ENCODE measurements around the gene LRRC42. TPM values are rescaled to one million over a fixed set of nuclear protein-coding genes. Genes with fewer than 3 reads are reported as not detected.

LRRC42 gene
- total and polyA plus RNA-seq, 4 donors: 9.8 to 14.8 (median 10.9) TPM

DNA sequence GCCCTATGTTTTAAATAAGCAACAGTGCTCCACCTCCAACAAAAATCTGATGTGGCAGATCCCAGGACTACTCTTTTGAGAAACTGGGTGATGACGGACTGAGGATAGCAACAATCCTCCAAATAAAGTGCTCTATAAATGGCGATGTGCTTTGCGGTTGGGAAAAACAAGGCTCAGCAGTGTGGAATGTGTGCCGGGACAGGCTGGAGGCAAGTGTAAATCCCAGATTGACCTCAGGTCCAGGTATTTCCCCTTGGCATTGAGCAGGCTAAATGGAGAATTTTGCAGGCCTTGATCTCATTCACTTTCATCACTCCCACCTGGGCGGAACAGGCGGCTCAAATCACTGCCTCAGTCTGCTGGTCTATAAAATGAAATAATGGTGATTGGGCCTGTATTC is 35.1 kb downstream of the LRRC42 start:
- H3K27me3 ChIP-seq (ENCODE audit: control insufficient read depth in 4 of 4, insufficient read depth in 4 of 4, low read length in 3 of 4): no peaks in the 10 kb centered on the region
- H3K4me3 ChIP-seq (ENCODE audit: low read depth in 1 of 3, low read length in 3 of 3): no peak overlapping the region
- H3K36me3 ChIP-seq (ENCODE audit: control insufficient read depth in 4 of 4, insufficient read depth in 3 of 4, low read depth in 1 of 4, low read length in 3 of 4): no peaks in the 10 kb centered on the region
- DNase-seq (ENCODE audit: low spot score): no peak
- no peak overlapping the region for H3K9ac ChIP-seq (ENCODE audit: low read depth in 1 of 2, low read length in 2 of 2)
- 74% methylated on average over 6 of the region's 6 CpGs for WGBS
- peaks cover 4 to 23% (median 8%) of the 10 kb centered on the region in 4 donors for H3K4me1 ChIP-seq (ENCODE audit: control insufficient read depth in 4 of 4, insufficient read depth in 4 of 4, low read length in 3 of 4)
- H3K9me3 ChIP-seq (ENCODE audit: control insufficient read depth in 4 of 4, low read length in 3 of 4): no peaks in the 10 kb centered on the region
- peak; percentile 37 to 42 for TF ChIP-seq HNF4A (conservative IDR thresholded peaks at IDR 0.05)
- no peak for TF ChIP-seq HNF4G (IDR thresholded peaks at IDR 0.05)
- H3K27ac ChIP-seq (ENCODE audit: low read depth in 1 of 2, low read length in 2 of 2): no peak overlapping the region

DNA sequence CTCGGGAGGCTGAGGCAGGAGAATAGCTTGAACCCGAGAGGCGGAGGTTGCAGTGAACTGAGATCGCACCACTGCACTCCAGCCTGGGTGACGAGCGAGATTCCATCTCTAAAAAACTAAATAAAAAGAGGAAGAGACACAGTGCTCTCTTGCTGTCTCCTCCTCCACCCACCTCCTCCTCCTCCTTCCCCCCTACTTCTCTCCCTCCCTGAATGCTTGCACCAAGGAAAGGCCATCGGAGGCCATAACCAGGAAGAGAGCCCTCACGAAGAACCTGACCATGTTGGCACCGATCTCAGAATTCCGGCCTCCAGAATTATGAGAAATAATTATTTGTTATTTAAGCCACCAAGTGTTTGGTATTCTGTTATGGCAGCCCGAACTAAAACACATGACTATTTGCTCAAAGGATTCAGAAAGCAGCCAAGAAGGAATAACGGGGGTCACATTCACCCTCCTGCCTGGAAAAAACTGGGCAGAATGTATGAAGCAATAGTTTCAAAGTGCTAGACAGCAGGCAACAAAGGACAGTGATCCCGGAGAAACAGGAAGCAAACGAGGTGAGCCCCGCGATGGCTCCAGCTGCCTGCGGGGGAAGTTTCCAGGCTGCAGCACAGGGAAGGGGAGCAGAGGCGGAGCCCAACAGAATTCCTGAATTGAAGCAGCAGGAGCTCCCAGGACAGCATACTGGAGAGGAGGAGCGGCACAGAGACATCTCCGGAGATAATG is 36.0 kb downstream of the LRRC42 start:
- Histone ChIP-seq H3K36me3 (ENCODE audit: control insufficient read depth in 4 of 4, insufficient read depth in 3 of 4, low read depth in 1 of 4, low read length in 3 of 4) (no peaks in the 10 kb centered on the region), H3K4me3 (ENCODE audit: low read depth in 1 of 3, low read length in 3 of 3) (peak overlapping the region; percentile 44 to 73 (median 59)), H3K9ac (ENCODE audit: low read depth in 1 of 2, low read length in 2 of 2) (peak overlapping the region; percentile 18 to 68), H3K27ac (ENCODE audit: low read depth in 1 of 2, low read length in 2 of 2) (peak overlapping the region; percentile 91), H3K4me1 (ENCODE audit: control insufficient read depth in 4 of 4, insufficient read depth in 4 of 4, low read length in 3 of 4) (peaks cover 4 to 23% (median 8%) of the 10 kb centered on the region in 4 donors), H3K9me3 (ENCODE audit: control insufficient read depth in 4 of 4, low read length in 3 of 4) (no peaks in the 10 kb centered on the region), H3K27me3 (ENCODE audit: control insufficient read depth in 4 of 4, insufficient read depth in 4 of 4, low read length in 3 of 4) (no peaks in the 10 kb centered on the region)
- WGBS: 32% methylated on average over 20 of the region's 20 CpGs
- TF ChIP-seq TAF1 (conservative IDR thresholded peaks at IDR 0.05): no peak
- TF ChIP-seq HNF4A (conservative IDR thresholded peaks at IDR 0.05): peak; percentile 67 to 77
- TF ChIP-seq, protein P1, sequence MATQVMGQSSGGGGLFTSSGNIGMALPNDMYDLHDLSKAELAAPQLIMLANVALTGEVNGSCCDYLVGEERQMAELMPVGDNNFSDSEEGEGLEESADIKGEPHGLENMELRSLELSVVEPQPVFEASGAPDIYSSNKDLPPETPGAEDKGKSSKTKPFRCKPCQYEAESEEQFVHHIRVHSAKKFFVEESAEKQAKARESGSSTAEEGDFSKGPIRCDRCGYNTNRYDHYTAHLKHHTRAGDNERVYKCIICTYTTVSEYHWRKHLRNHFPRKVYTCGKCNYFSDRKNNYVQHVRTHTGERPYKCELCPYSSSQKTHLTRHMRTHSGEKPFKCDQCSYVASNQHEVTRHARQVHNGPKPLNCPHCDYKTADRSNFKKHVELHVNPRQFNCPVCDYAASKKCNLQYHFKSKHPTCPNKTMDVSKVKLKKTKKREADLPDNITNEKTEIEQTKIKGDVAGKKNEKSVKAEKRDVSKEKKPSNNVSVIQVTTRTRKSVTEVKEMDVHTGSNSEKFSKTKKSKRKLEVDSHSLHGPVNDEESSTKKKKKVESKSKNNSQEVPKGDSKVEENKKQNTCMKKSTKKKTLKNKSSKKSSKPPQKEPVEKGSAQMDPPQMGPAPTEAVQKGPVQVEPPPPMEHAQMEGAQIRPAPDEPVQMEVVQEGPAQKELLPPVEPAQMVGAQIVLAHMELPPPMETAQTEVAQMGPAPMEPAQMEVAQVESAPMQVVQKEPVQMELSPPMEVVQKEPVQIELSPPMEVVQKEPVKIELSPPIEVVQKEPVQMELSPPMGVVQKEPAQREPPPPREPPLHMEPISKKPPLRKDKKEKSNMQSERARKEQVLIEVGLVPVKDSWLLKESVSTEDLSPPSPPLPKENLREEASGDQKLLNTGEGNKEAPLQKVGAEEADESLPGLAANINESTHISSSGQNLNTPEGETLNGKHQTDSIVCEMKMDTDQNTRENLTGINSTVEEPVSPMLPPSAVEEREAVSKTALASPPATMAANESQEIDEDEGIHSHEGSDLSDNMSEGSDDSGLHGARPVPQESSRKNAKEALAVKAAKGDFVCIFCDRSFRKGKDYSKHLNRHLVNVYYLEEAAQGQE (IDR thresholded peaks at IDR 0.05): peak; percentile 80
- TF ChIP-seq YY1 (IDR thresholded peaks at IDR 0.05): peak; percentile 89
- no peak for TF ChIP-seq FOXA2 (IDR thresholded peaks at IDR 0.05)
- peak; percentile 59 to 64 for TF ChIP-seq GABPA (IDR thresholded peaks at IDR 0.05 in 1 of 2, conservative IDR thresholded peaks at IDR 0.05 in 1 of 2)
- TF ChIP-seq NR2F2 (IDR thresholded peaks at IDR 0.05): no peak
- peak; percentile 67 for TF ChIP-seq SP1 (IDR thresholded peaks at IDR 0.05)
- TF ChIP-seq, protein P2, sequence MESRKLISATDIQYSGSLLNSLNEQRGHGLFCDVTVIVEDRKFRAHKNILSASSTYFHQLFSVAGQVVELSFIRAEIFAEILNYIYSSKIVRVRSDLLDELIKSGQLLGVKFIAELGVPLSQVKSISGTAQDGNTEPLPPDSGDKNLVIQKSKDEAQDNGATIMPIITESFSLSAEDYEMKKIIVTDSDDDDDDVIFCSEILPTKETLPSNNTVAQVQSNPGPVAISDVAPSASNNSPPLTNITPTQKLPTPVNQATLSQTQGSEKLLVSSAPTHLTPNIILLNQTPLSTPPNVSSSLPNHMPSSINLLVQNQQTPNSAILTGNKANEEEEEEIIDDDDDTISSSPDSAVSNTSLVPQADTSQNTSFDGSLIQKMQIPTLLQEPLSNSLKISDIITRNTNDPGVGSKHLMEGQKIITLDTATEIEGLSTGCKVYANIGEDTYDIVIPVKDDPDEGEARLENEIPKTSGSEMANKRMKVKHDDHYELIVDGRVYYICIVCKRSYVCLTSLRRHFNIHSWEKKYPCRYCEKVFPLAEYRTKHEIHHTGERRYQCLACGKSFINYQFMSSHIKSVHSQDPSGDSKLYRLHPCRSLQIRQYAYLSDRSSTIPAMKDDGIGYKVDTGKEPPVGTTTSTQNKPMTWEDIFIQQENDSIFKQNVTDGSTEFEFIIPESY (IDR thresholded peaks at IDR 0.05): peak; percentile 48
- TF ChIP-seq, protein P3, sequence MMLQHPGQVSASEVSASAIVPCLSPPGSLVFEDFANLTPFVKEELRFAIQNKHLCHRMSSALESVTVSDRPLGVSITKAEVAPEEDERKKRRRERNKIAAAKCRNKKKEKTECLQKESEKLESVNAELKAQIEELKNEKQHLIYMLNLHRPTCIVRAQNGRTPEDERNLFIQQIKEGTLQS (IDR thresholded peaks at IDR 0.05): peak; percentile 37
- TF ChIP-seq EGR1 (IDR thresholded peaks at IDR 0.05; ENCODE audit: low read depth in 2 of 2): peak; percentile 21 to 71
- TF ChIP-seq, protein P4, sequence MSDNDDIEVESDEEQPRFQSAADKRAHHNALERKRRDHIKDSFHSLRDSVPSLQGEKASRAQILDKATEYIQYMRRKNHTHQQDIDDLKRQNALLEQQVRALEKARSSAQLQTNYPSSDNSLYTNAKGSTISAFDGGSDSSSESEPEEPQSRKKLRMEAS (IDR thresholded peaks at IDR 0.05): peak; percentile 72
- peak in 1 of 2 donors; percentile 42 for TF ChIP-seq RAD21 (IDR thresholded peaks at IDR 0.05)
- TF ChIP-seq HNF4G (IDR thresholded peaks at IDR 0.05): no peak
- TF ChIP-seq RXRA (IDR thresholded peaks at IDR 0.05): peak; percentile 87 to 93
- no peak for TF ChIP-seq FOXA1 (IDR thresholded peaks at IDR 0.05)
- TF ChIP-seq, protein P5, sequence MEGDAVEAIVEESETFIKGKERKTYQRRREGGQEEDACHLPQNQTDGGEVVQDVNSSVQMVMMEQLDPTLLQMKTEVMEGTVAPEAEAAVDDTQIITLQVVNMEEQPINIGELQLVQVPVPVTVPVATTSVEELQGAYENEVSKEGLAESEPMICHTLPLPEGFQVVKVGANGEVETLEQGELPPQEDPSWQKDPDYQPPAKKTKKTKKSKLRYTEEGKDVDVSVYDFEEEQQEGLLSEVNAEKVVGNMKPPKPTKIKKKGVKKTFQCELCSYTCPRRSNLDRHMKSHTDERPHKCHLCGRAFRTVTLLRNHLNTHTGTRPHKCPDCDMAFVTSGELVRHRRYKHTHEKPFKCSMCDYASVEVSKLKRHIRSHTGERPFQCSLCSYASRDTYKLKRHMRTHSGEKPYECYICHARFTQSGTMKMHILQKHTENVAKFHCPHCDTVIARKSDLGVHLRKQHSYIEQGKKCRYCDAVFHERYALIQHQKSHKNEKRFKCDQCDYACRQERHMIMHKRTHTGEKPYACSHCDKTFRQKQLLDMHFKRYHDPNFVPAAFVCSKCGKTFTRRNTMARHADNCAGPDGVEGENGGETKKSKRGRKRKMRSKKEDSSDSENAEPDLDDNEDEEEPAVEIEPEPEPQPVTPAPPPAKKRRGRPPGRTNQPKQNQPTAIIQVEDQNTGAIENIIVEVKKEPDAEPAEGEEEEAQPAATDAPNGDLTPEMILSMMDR (IDR thresholded peaks at IDR 0.05; ENCODE audit: low read depth, low read length, missing input control): no peak
- TF ChIP-seq JUND (IDR thresholded peaks at IDR 0.05): peak in 1 of 2 donors; percentile 14
- peak; percentile 45 for DNase-seq (ENCODE audit: low spot score)
